ENCODE measurements around the gene SRRM5. TPM values are rescaled to one million over a fixed set of nuclear protein-coding genes. Genes with fewer than 3 reads are reported as not detected.
A peak's percentile ranks its signal among the peaks of the same experiment; 100 is the strongest.

SRRM5 gene
- total RNA-seq, 3 donors from 2014 or later (not counting 1 experiment from before 2014, with no cell fraction given): 0.24 to 0.75 (median 0.50) TPM

DNA sequence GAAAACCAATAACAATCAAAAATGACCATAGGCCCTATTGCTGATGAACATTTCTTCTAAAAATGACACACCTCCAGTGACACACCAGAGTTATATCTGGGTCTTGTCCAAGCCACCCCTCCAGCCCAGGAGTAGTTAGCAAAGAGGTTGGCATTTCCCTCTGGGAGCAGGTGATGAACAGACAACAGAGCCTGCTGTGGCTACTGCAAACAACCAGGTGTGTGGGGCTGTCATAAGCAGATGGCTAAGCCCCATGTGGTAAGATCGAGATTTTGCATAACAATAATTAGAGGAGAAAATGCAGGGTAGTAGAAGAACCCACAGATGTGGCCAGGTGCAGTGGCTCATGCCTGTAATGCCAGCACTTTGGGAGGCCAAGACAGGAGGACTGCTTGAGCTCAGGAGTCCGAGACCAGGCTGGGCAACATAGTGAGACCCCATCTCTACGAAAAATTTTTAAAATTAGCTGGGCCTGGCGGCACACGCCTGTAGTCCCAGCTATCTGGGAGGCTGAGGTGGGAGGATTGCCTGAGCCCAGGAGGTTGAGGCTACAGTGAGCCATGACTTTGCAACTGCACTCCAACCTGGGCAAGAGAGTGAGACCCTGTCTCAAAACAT is 41.6 kb upstream of the SRRM5 start:
- peaks cover 28 to 36% of the 10 kb centered on the region in 2 donors for H3K4me1 Mint-ChIP-seq
- H3K27ac Mint-ChIP-seq: peak overlapping the region in 1 of 2 donors; percentile 29
- Histone ChIP-seq H3K27me3 (ENCODE audit: control insufficient read depth, insufficient read depth, low read length) (no peaks in the 10 kb centered on the region), H3K4me1 (ENCODE audit: control insufficient read depth, insufficient read depth, low read length) (peaks cover 13% of the 10 kb centered on the region), H3K4me3 (ENCODE audit: low read length) (no peak overlapping the region), H3K27ac (ENCODE audit: low read length) (no peak overlapping the region), H3K9me3 (ENCODE audit: control insufficient read depth, insufficient read depth, low read length) (no peaks in the 10 kb centered on the region), H3K36me3 (ENCODE audit: control insufficient read depth, insufficient read depth, low read length) (peaks cover 5% of the 10 kb centered on the region)
- H3K4me3 Mint-ChIP-seq: peak overlapping the region; percentile 13
- DNase-seq: no peak
- intact Hi-C loops (cut with micrococcal nuclease): no loop called here
- WGBS (ENCODE audit: insufficient coverage): 70% methylated on average over 5 of the region's 5 CpGs
- TF ChIP-seq, protein P1, sequence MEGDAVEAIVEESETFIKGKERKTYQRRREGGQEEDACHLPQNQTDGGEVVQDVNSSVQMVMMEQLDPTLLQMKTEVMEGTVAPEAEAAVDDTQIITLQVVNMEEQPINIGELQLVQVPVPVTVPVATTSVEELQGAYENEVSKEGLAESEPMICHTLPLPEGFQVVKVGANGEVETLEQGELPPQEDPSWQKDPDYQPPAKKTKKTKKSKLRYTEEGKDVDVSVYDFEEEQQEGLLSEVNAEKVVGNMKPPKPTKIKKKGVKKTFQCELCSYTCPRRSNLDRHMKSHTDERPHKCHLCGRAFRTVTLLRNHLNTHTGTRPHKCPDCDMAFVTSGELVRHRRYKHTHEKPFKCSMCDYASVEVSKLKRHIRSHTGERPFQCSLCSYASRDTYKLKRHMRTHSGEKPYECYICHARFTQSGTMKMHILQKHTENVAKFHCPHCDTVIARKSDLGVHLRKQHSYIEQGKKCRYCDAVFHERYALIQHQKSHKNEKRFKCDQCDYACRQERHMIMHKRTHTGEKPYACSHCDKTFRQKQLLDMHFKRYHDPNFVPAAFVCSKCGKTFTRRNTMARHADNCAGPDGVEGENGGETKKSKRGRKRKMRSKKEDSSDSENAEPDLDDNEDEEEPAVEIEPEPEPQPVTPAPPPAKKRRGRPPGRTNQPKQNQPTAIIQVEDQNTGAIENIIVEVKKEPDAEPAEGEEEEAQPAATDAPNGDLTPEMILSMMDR (IDR thresholded peaks at IDR 0.05): no peak
- H3K9me3 Mint-ChIP-seq: no peaks in the 10 kb centered on the region
- H3K27me3 Mint-ChIP-seq (ENCODE audit: low read depth in 2 of 2): no peaks in the 10 kb centered on the region
- no peaks in the 10 kb centered on the region for H3K36me3 Mint-ChIP-seq
- ATAC-seq: no peak

DNA sequence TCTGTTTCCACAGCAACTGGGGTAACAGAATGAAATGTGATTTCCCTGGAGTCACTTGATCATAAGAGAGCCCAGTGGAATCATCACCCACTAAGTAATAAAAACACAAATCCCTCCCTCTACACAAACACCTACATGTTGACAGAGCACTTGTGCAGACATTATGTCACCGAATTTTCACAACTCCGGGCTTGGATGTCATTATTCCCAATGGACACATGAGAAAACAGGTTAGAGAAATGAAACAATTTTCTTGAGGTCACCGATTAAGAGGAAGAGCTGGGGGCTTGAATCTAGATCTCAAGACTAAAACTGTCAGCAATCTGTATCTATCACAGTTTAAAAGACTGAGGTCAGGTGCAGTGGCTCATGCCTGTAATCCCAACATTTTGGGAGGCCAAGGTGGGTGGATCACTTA is 39.7 kb upstream of the SRRM5 start:
- H3K4me1 ChIP-seq (ENCODE audit: control insufficient read depth, insufficient read depth, low read length): peaks cover 22% of the 10 kb centered on the region
- H3K27ac Mint-ChIP-seq: peak overlapping the region; percentile 62 to 74
- ATAC-seq (no peak), DNase-seq (no peak)
- H3K9me3 ChIP-seq (ENCODE audit: control insufficient read depth, insufficient read depth, low read length): no peaks in the 10 kb centered on the region
- intact Hi-C loops (cut with micrococcal nuclease): no loop called here
- no peaks in the 10 kb centered on the region for H3K27me3 ChIP-seq (ENCODE audit: control insufficient read depth, insufficient read depth, low read length)
- H3K27ac ChIP-seq (ENCODE audit: low read length): no peak overlapping the region
- no peak overlapping the region for H3K4me3 ChIP-seq (ENCODE audit: low read length)
- 97% methylated on average over 3 of the region's 3 CpGs for WGBS (ENCODE audit: insufficient coverage)
- H3K36me3 ChIP-seq (ENCODE audit: control insufficient read depth, insufficient read depth, low read length): peaks cover 5% of the 10 kb centered on the region
- H3K4me3 Mint-ChIP-seq: no peak overlapping the region
- H3K36me3 Mint-ChIP-seq: no peaks in the 10 kb centered on the region
- peaks cover 32 to 40% of the 10 kb centered on the region in 2 donors for H3K4me1 Mint-ChIP-seq
- no peaks in the 10 kb centered on the region for H3K9me3 Mint-ChIP-seq
- no peaks in the 10 kb centered on the region for H3K27me3 Mint-ChIP-seq (ENCODE audit: low read depth in 2 of 2)
- TF ChIP-seq, protein P1 (IDR thresholded peaks at IDR 0.05): no peak

DNA sequence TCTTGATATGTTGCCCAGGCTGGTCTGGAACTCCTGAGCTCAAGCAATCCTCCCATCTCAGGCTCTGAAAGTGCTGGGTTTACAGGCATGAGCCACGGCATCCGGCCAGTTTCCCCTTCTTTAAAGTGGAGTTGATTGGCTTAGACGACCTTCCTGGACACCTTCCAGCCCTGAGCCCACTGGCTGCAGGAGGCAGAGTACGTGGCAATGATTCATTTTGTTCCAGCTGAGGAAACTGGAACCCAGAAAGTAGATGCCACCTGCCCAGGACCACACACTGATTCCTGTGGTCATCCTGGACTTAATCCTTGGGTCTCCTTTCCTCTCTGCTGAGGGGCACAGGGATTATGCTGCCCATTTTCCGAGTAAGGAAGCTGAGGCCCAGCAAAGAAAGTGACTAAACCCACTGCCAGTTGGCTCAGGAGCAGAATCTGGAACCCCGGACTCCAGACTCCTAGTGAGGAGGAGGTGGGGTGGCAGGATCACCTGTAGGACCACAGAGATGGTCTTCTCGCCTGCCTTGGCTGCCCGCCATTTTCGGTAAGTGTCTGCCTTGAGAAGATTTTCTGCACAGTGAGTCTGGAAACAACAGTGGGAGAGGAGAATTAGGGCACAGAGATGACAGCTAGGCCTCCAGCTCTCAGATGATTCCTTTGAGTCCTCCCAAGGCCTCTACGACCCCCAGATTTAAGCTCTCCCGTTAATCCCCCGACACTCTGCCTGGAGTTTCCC is 37.3 kb upstream of the SRRM5 start:
- no peaks in the 10 kb centered on the region for H3K9me3 ChIP-seq (ENCODE audit: control insufficient read depth, insufficient read depth, low read length)
- intact Hi-C loops (cut with micrococcal nuclease): loop anchor here (1.0 kb wide), 1 partner anchor 22 kb away; the partner anchor contains the start of genes IRGQ and ZNF576
- no peak for DNase-seq
- Mint-ChIP-seq H3K36me3 (no peaks in the 10 kb centered on the region), H3K27me3 (ENCODE audit: low read depth in 2 of 2) (peaks cover 0 to 6% of the 10 kb centered on the region in 2 donors), H3K4me1 (peaks cover 34 to 40% of the 10 kb centered on the region in 2 donors), H3K27ac (peak overlapping the region; percentile 97 to 100), H3K4me3 (peak overlapping the region; percentile 96), H3K9me3 (no peaks in the 10 kb centered on the region)
- peaks cover 22% of the 10 kb centered on the region for H3K4me1 ChIP-seq (ENCODE audit: control insufficient read depth, insufficient read depth, low read length)
- H3K27me3 ChIP-seq (ENCODE audit: control insufficient read depth, insufficient read depth, low read length): no peaks in the 10 kb centered on the region
- H3K36me3 ChIP-seq (ENCODE audit: control insufficient read depth, insufficient read depth, low read length): peaks cover 5% of the 10 kb centered on the region
- TF ChIP-seq, protein P1 (IDR thresholded peaks at IDR 0.05): no peak
- peak overlapping the region; percentile 75 for H3K4me3 ChIP-seq (ENCODE audit: low read length)
- WGBS (ENCODE audit: insufficient coverage): 48% methylated on average over 12 of the region's 12 CpGs
- H3K27ac ChIP-seq (ENCODE audit: low read length): peak overlapping the region; percentile 84
- no peak for ATAC-seq
